Measurements from ENCODE around the gene STXBP6.
"Not testable (repeated sequence)": the region's sequence is repeated elsewhere in the genome, so short reads cannot be mapped to it uniquely, and the experiment has no call there.

Gene STXBP6

GRCh38 chr14:24938593-24938992 is 111.4 kb downstream of the STXBP6 start:
- Histone ChIP-seq H2AK5ac (ENCODE audit: low read length, severe bottlenecking) (no peak overlapping the region), H3K4me2 (ENCODE audit: low read length, poor library complexity, severe bottlenecking) (no peak overlapping the region), H2BK15ac (ENCODE audit: low read depth, poor library complexity, severe bottlenecking) (no peak overlapping the region), H3K4ac (ENCODE audit: low read depth in 1 of 2, low read length in 2 of 2) (no peak overlapping the region), H3K36me3 (ENCODE audit: control insufficient read depth in 1 of 2, insufficient read depth in 2 of 2, low read depth in 1 of 2, low read length in 2 of 2) (no peaks in the 10 kb centered on the region), H2BK12ac (ENCODE audit: low read length in 2 of 2) (no peak overlapping the region), H2BK120ac (ENCODE audit: low read depth, low read length) (no peak overlapping the region), H3K27me3 (ENCODE audit: control insufficient read depth in 1 of 2, insufficient read depth in 1 of 2, low read length in 2 of 2) (no peaks in the 10 kb centered on the region), H3K4me1 (ENCODE audit: control insufficient read depth, insufficient read depth, low read depth, low read length) (no peaks in the 10 kb centered on the region), H2AFZ (ENCODE audit: low read depth, low read length) (no peak overlapping the region), H4K91ac (ENCODE audit: low read length) (no peak overlapping the region), H3K79me1 (replicated peaks; ENCODE audit: low read length, poor library complexity, severe bottlenecking) (no peaks in the 10 kb centered on the region), H4K8ac (ENCODE audit: low read length) (no peak overlapping the region), H3K18ac (ENCODE audit: low read depth in 1 of 2, low read length in 2 of 2) (no peak overlapping the region), H3K4me3 (ENCODE audit: insufficient read depth in 1 of 2, low read depth in 1 of 2, low read length in 2 of 2) (no peak overlapping the region), H3K9ac (ENCODE audit: low read length) (no peak overlapping the region), H3K23ac (ENCODE audit: low read length in 2 of 2) (no peak overlapping the region), H3K27ac (ENCODE audit: low read length, poor library complexity, severe bottlenecking) (no peak overlapping the region), H2BK5ac (ENCODE audit: low read depth, low read length, poor library complexity, severe bottlenecking) (no peak overlapping the region), H3K14ac (ENCODE audit: low read length in 2 of 2) (no peak overlapping the region), H3K9me3 (ENCODE audit: control insufficient read depth, low read length) (no peaks in the 10 kb centered on the region)
- WGBS: 40% methylated on average over 1 of the region's 1 CpG
- DNase-seq: peak; percentile 29

GRCh38 chr14:24937300-24937699 is 112.6 kb downstream of the STXBP6 start:
- Histone ChIP-seq H3K27me3 (ENCODE audit: control insufficient read depth in 1 of 2, insufficient read depth in 1 of 2, low read length in 2 of 2) (no peaks in the 10 kb centered on the region), H3K79me1 (replicated peaks; ENCODE audit: low read length, poor library complexity, severe bottlenecking) (no peaks in the 10 kb centered on the region), H3K36me3 (ENCODE audit: control insufficient read depth in 1 of 2, insufficient read depth in 2 of 2, low read depth in 1 of 2, low read length in 2 of 2) (no peaks in the 10 kb centered on the region), H3K9ac (ENCODE audit: low read length) (no peak overlapping the region), H2BK12ac (ENCODE audit: low read length in 2 of 2) (no peak overlapping the region), H3K23ac (ENCODE audit: low read length in 2 of 2) (no peak overlapping the region), H2BK120ac (ENCODE audit: low read depth, low read length) (no peak overlapping the region), H4K8ac (ENCODE audit: low read length) (no peak overlapping the region), H3K9me3 (ENCODE audit: control insufficient read depth, low read length) (no peaks in the 10 kb centered on the region), H3K14ac (ENCODE audit: low read length in 2 of 2) (no peak overlapping the region), H4K91ac (ENCODE audit: low read length) (no peak overlapping the region), H2BK5ac (ENCODE audit: low read depth, low read length, poor library complexity, severe bottlenecking) (no peak overlapping the region), H3K4me3 (ENCODE audit: insufficient read depth in 1 of 2, low read depth in 1 of 2, low read length in 2 of 2) (no peak overlapping the region), H2BK15ac (ENCODE audit: low read depth, poor library complexity, severe bottlenecking) (no peak overlapping the region), H2AK5ac (ENCODE audit: low read length, severe bottlenecking) (no peak overlapping the region), H3K27ac (ENCODE audit: low read length, poor library complexity, severe bottlenecking) (no peak overlapping the region), H3K4ac (ENCODE audit: low read depth in 1 of 2, low read length in 2 of 2) (no peak overlapping the region), H3K4me2 (ENCODE audit: low read length, poor library complexity, severe bottlenecking) (no peak overlapping the region), H3K18ac (ENCODE audit: low read depth in 1 of 2, low read length in 2 of 2) (no peak overlapping the region), H3K4me1 (ENCODE audit: control insufficient read depth, insufficient read depth, low read depth, low read length) (no peaks in the 10 kb centered on the region), H2AFZ (ENCODE audit: low read depth, low read length) (no peak overlapping the region)
- no CpG with 5 or more reads among the region's 1 CpG for WGBS
- DNase-seq: no peak

- H3K18ac ChIP-seq (ENCODE audit: low read depth in 1 of 2, low read length in 2 of 2); H4K91ac ChIP-seq (ENCODE audit: low read length); H3K79me1 ChIP-seq (replicated peaks; ENCODE audit: low read length, poor library complexity, severe bottlenecking); H3K36me3 ChIP-seq (ENCODE audit: control insufficient read depth in 1 of 2, insufficient read depth in 2 of 2, low read depth in 1 of 2, low read length in 2 of 2); H3K27me3 ChIP-seq (ENCODE audit: control insufficient read depth in 1 of 2, insufficient read depth in 1 of 2, low read length in 2 of 2); H2AFZ ChIP-seq (ENCODE audit: low read depth, low read length); H3K4me1 ChIP-seq (ENCODE audit: control insufficient read depth, insufficient read depth, low read depth, low read length); H2BK12ac ChIP-seq (ENCODE audit: low read length in 2 of 2); H2BK120ac ChIP-seq (ENCODE audit: low read depth, low read length); H3K9me3 ChIP-seq (ENCODE audit: control insufficient read depth, low read length); H3K4me2 ChIP-seq (ENCODE audit: low read length, poor library complexity, severe bottlenecking); H3K14ac ChIP-seq (ENCODE audit: low read length in 2 of 2); H3K27ac ChIP-seq (ENCODE audit: low read length, poor library complexity, severe bottlenecking); H3K9ac ChIP-seq (ENCODE audit: low read length); H2BK5ac ChIP-seq (ENCODE audit: low read depth, low read length, poor library complexity, severe bottlenecking); H3K4me3 ChIP-seq (ENCODE audit: insufficient read depth in 1 of 2, low read depth in 1 of 2, low read length in 2 of 2); H2AK5ac ChIP-seq (ENCODE audit: low read length, severe bottlenecking); H3K23ac ChIP-seq (ENCODE audit: low read length in 2 of 2); H4K8ac ChIP-seq (ENCODE audit: low read length); DNase-seq; H2BK15ac ChIP-seq (ENCODE audit: low read depth, poor library complexity, severe bottlenecking); H3K4ac ChIP-seq (ENCODE audit: low read depth in 1 of 2, low read length in 2 of 2): not testable (repeated sequence)
- WGBS: 100% methylated on average over 2 of the region's 2 CpGs
These were observed 113.2 kb downstream of the STXBP6 start for GRCh38 chr14:24936773-24937172.

GRCh38 chr14:24935796-24936195 is 114.2 kb downstream of the STXBP6 start:
- H2AK5ac ChIP-seq (ENCODE audit: low read length, severe bottlenecking): no peak overlapping the region
- no peak overlapping the region for H3K4me3 ChIP-seq (ENCODE audit: insufficient read depth in 1 of 2, low read depth in 1 of 2, low read length in 2 of 2)

More at GRCh38 chr14:24935796-24936195, 114.2 kb downstream of the STXBP6 start:
- Histone ChIP-seq H3K4me1 (ENCODE audit: control insufficient read depth, insufficient read depth, low read depth, low read length) (no peaks in the 10 kb centered on the region), H3K9ac (ENCODE audit: low read length) (no peak overlapping the region), H2BK5ac (ENCODE audit: low read depth, low read length, poor library complexity, severe bottlenecking) (no peak overlapping the region), H3K18ac (ENCODE audit: low read depth in 1 of 2, low read length in 2 of 2) (no peak overlapping the region), H3K14ac (ENCODE audit: low read length in 2 of 2) (no peak overlapping the region), H2AFZ (ENCODE audit: low read depth, low read length) (no peak overlapping the region), H3K36me3 (ENCODE audit: control insufficient read depth in 1 of 2, insufficient read depth in 2 of 2, low read depth in 1 of 2, low read length in 2 of 2) (no peaks in the 10 kb centered on the region), H3K4me2 (ENCODE audit: low read length, poor library complexity, severe bottlenecking) (no peak overlapping the region), H3K79me1 (replicated peaks; ENCODE audit: low read length, poor library complexity, severe bottlenecking) (no peaks in the 10 kb centered on the region), H3K27me3 (ENCODE audit: control insufficient read depth in 1 of 2, insufficient read depth in 1 of 2, low read length in 2 of 2) (no peaks in the 10 kb centered on the region), H3K27ac (ENCODE audit: low read length, poor library complexity, severe bottlenecking) (no peak overlapping the region), H4K91ac (ENCODE audit: low read length) (no peak overlapping the region), H3K23ac (ENCODE audit: low read length in 2 of 2) (no peak overlapping the region), H2BK15ac (ENCODE audit: low read depth, poor library complexity, severe bottlenecking) (no peak overlapping the region), H2BK120ac (ENCODE audit: low read depth, low read length) (no peak overlapping the region), H4K8ac (ENCODE audit: low read length) (no peak overlapping the region), H3K9me3 (ENCODE audit: control insufficient read depth, low read length) (no peaks in the 10 kb centered on the region), H2BK12ac (ENCODE audit: low read length in 2 of 2) (no peak overlapping the region), H3K4ac (ENCODE audit: low read depth in 1 of 2, low read length in 2 of 2) (no peak overlapping the region)
- no peak for DNase-seq
- 100% methylated on average over 1 of the region's 1 CpG for WGBS
